GM20000 (cell line): ENCODE results near the gene KCNJ4.

ENCODE experiments used
- DNase-seq: peaks from one replicate; pipeline ENCODE4 v3.0.0; 2012; ENCODE audit warnings: low spot score
- CTCF ChIP-seq: IDR thresholded peaks from 2 replicates; pipeline ENCODE4 v1.5.1; 2012; ENCODE audit warnings: mild to moderate bottlenecking, control low read depth; ENCODE audit errors: extremely low read depth, missing control alignments

Gene KCNJ4

GRCh38 chr22:38451404-38451803 lies 3.6 kb downstream of the KCNJ4 start:
- no peak for TF ChIP-seq CTCF
- no peak for DNase-seq

DNA sequence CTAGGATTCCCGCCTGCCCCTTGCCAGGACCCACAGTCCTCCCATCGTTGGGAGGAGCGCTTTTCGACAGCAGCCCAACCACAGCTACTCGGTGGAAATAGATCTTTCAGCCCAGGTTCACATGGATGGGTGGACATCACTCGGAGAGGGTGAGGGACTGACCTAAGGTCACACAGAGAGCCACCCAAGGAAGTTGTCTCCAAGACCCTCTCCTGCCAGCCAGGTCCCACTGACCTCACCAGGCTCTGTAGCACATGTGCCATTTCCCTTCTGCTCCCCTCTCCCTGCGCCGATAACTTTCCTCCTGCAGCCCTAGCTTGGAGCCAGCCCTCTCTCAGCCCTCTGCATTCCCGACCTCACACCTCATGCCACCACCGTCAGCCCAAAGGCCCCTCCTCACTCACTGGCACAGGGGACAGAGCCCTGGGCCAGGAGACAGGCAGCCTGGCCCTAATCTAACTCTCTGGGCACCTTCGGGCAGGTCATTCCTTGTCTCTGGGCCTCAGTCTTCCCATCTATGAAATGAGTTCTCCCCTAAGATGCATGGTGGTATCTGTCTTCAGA lies 4.7 kb downstream of the KCNJ4 start:
- no peak for TF ChIP-seq CTCF
- no peak for DNase-seq

DNA sequence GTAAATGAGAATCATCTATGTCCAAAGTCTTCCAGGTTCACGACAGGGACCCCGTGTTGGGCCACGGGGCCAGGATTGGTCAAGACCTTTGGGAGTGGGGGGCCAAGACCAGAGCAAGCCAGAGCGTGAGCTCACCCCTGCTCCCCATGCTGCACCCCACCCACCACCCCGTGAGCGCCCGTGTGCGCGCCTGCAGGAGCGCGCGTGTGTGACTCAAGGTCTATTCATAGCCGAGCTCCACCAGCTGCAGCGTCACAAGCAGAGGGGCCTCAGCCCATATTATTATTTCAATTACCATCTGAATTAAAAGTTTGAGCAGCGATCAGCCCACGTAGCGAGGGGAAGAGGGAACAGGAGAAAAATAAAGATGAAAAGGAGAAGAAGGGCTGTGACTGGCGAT lies 5.2 kb downstream of the KCNJ4 start:
- DNase-seq, result no peak
- no peak for TF ChIP-seq CTCF

GRCh38 chr22:38448945-38449745 lies 5.9 kb downstream of the KCNJ4 start:
- no peak for DNase-seq
- no peak for TF ChIP-seq CTCF

DNA sequence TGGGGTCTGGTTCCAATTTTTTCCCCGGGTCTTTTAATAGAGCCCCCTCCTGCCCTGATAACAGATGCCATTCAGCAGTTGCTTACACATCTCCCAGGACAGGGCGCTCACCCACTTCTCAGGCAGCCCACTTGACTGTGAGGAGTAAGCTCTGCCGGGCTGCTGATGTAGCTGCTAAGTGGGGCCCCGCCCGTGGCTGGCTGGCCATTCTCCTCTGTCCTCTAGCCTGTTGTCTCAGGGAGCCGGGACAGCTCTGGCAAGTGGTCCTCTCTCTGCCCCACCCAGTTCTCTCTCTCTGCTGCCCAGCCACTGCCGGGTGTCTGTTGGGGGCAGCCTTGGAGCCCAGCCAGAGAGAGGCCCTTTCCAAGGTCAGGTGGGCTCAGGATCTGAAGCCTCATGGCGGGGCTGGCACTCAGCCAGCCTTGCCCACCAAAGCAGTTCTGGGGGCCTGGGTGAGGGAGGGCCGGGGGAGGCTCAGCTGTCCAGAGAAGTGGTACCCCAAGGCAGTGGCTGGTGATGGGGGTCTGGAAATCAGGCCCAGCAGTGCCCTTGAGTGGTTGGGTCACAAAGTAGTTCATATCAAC lies 8.9 kb downstream of the KCNJ4 start:
- TF ChIP-seq CTCF, result no peak
- DNase-seq, result no peak

GRCh38 chr22:38444783-38445182 lies 10.2 kb downstream of the KCNJ4 start:
- no peak for DNase-seq
- no peak for TF ChIP-seq CTCF
